AG10803 (cell line): ENCODE results near the gene A2M.

Experiments used
- DNase-seq: peaks from one replicate; pipeline ENCODE4 v3.0.0; 2010; ENCODE audit warnings: low read depth
- H3K4me3 ChIP-seq: 2 replicates; pipeline ENCODE4 v1.5.1; 2011; ENCODE audit warnings: mild to moderate bottlenecking, low read length, control low read depth
- CTCF ChIP-seq: conservative IDR thresholded peaks from 2 replicates; pipeline ENCODE4 v1.5.1; 2011; ENCODE audit warnings: mild to moderate bottlenecking, low read length, control low read depth, inconsistent platforms

A2M gene

GRCh38 chr12:9065607-9065856 lies 50.2 kb downstream of the A2M start:
- TF ChIP-seq CTCF = no peak
- DNase-seq = no peak
- H3K4me3 ChIP-seq = no peak overlapping the region; the same call in 1 of the 2 replicates

GRCh38 chr12:9064815-9065606 lies 50.7 kb downstream of the A2M start:
- peak; percentile 39 for DNase-seq
- no peak for TF ChIP-seq CTCF
- H3K4me3 ChIP-seq = peak overlapping the region; percentile 64

- TF ChIP-seq CTCF = peak; percentile 34
- peak overlapping the region; percentile 64 for H3K4me3 ChIP-seq
- peak; percentile 38 for DNase-seq
Observed at GRCh38 chr12:9064201-9064814, 51.4 kb downstream of the A2M start.

GRCh38 chr12:9052610-9053009 lies 63.1 kb downstream of the A2M start:
- no peak overlapping the region for H3K4me3 ChIP-seq
- no peak for TF ChIP-seq CTCF
- peak; percentile 4 for DNase-seq

- DNase-seq = no peak
- no peak overlapping the region for H3K4me3 ChIP-seq
- no peak for TF ChIP-seq CTCF
Observed at GRCh38 chr12:9051158-9051550, 64.6 kb downstream of the A2M start.

GRCh38 chr12:9050521-9051157 lies 65.1 kb downstream of the A2M start:
- no peak overlapping the region for H3K4me3 ChIP-seq
- TF ChIP-seq CTCF = no peak
- DNase-seq = no peak

GRCh38 chr12:9049520-9050133 lies 66.1 kb downstream of the A2M start:
- peak; percentile 60 for TF ChIP-seq CTCF
- H3K4me3 ChIP-seq = no peak overlapping the region
- peak; percentile 49 for DNase-seq
